Activated CD4-positive, alpha-beta T cell treated with anti-CD3 and anti-CD28 coated beads for 36 hours (primary cell): ENCODE results near the gene TTC34. TPM values are rescaled to one million over a fixed set of nuclear protein-coding genes. Genes with fewer than 3 reads are reported as not detected.

ENCODE experiments used
- ATAC-seq: fragments of 200-7000 bp; cut with Tn5 transposase; one replicate; pipeline ENCODE4 v1.10.0; 2021; ENCODE audit warnings: mild to moderate bottlenecking, moderate library complexity
- CTCF ChIA-PET: fragments of 350-600 bp; sonication (Branson Sonifier 250); formaldehyde crosslinking; loops from one replicate; lab custom pipeline; 2021; ENCODE audit warnings: antibody characterized with exemption; lab: Charles Lee
- POLR2A ChIA-PET: fragments of 350-600 bp; sonication (Branson Sonifier 250); formaldehyde crosslinking; loops from one replicate; lab custom pipeline; 2021; ENCODE audit warnings: antibody characterized with exemption, inconsistent platforms; lab: Charles Lee
- DNase-seq: peaks from one replicate; pipeline ENCODE4 v3.0.0-alpha.2; 2020
- H3K27ac Mint-ChIP-seq: one replicate; pipeline ENCODE4 v1.8.0; 2021; ENCODE audit warnings: mixed read lengths
- H3K27me3 Mint-ChIP-seq: one replicate; pipeline ENCODE4 v1.8.0; 2021; ENCODE audit warnings: mixed read lengths
- H3K36me3 Mint-ChIP-seq: one replicate; pipeline ENCODE4 v1.8.0; 2021; ENCODE audit warnings: low read depth, mixed read lengths
- H3K4me1 Mint-ChIP-seq: one replicate; pipeline ENCODE4 v1.8.0; 2021; ENCODE audit warnings: mixed read lengths
- H3K4me3 Mint-ChIP-seq: one replicate; pipeline ENCODE4 v1.8.0; 2021; ENCODE audit warnings: mild to moderate bottlenecking, moderate library complexity, mixed read lengths
- H3K9me3 Mint-ChIP-seq: one replicate; pipeline ENCODE4 v1.8.0; 2021; ENCODE audit warnings: low read depth, mixed read lengths
- intact Hi-C, 2 experiments: fragments of 100-400 bp; cut with DNase I in 1 of 2; cut with micrococcal nuclease in 1 of 2; formaldehyde crosslinking; loops; one replicate each; pipeline versions ENCODE4 v1.14.2 to v1.15.1; 2022 to 2024; cut with DNase I, micrococcal nuclease
- total RNA-seq, 2 experiments: library from RNA; stranded (reverse); gene quantifications; one replicate each; pipeline ENCODE4 v1.2.3, GENCODE V29; 2021

TTC34 gene
- total RNA-seq, 2 experiments from 2014 or later: 1.3 TPM

DNA sequence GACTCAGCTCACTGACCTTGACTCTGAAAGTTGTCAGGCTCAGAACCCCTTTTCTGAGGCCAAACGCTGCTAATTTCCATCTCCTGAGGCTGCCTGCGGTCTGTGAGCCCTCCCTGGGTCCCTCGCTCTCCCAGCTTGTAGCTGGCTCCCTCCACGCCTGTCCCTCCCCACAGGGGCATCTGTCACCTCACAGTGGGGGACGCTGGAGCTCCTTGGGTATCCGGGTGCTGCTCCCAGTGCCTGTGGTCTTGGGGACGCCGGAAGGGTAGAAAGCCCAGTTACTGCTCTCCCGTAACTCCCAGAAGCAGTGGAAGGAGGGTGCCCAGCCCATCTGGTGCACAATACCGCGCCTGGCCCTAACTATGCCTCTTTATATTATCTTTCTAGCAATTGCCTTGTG lies 155.7 kb downstream of the TTC34 start:
- ATAC-seq: no peak
- no peak for DNase-seq
- Mint-ChIP-seq H3K27ac (no peak overlapping the region), H3K9me3 (peaks cover 12% of the 10 kb centered on the region), H3K36me3 (peaks cover 3% of the 10 kb centered on the region), H3K4me3 (no peak overlapping the region), H3K4me1 (no peaks in the 10 kb centered on the region), H3K27me3 (no peaks in the 10 kb centered on the region)
- POLR2A ChIA-PET: no interaction called here
- CTCF ChIA-PET: interaction anchor here (0.6 kb wide), 2 partner anchors 76 to 226 kb away, joined by 3 read pairs; no protein-coding TSS in a partner anchor
- intact Hi-C loops: loop anchor here in 1 of 2 experiments (10.0 kb wide), 1 partner anchor 1129 kb away; the partner anchor contains the start of gene SMIM1

- POLR2A ChIA-PET: no interaction called here
- ATAC-seq (no peak), DNase-seq (no peak)
- Mint-ChIP-seq H3K27me3 (no peaks in the 10 kb centered on the region), H3K36me3 (peaks cover 3% of the 10 kb centered on the region), H3K27ac (no peak overlapping the region), H3K4me1 (no peaks in the 10 kb centered on the region), H3K9me3 (peaks cover 12% of the 10 kb centered on the region), H3K4me3 (no peak overlapping the region)
- intact Hi-C loops: loop anchor here in 1 of 2 experiments (10.0 kb wide), 1 partner anchor 1130 kb away; the partner anchor contains the start of gene SMIM1
- CTCF ChIA-PET: interaction anchor here (0.6 kb wide), 1 partner anchor 75 kb away, joined by 3 read pairs; no protein-coding TSS in a partner anchor
These were observed 156.3 kb downstream of the TTC34 start for GRCh38 chr1:2645143-2645542.

DNA sequence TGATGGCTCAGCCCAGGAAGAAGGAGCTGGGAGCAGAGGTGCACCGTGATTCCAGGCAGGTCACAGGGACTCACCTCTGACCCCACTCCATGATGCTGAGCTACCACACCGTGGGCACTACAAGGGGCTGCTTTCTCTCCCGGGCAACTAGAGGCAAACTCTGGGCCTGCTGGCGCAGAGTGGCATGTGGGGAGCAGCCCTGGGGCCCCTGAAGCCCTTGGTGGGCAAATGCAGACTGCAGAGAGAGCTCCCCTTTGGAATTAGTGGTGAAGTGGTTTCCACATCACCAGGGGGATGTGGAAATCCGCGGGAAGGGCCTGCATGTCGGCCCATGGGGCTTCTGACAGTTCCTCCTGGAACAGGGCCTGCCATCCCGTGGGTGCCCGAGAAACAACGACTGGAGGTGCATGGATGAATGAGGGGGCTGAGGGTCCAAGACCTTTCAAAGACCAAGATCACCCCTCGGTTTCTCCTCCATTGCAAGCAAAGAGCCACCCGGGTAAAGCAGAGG lies 156.8 kb downstream of the TTC34 start:
- H3K4me3 Mint-ChIP-seq: no peak overlapping the region
- DNase-seq: no peak
- H3K27me3 Mint-ChIP-seq: no peaks in the 10 kb centered on the region
- H3K4me1 Mint-ChIP-seq: no peaks in the 10 kb centered on the region
- no peak for ATAC-seq
- intact Hi-C loops: loop anchor here (5.0 to 10.0 kb wide), 2 partner anchors 232 to 1130 kb away; partner anchors contain the start of genes PEX10 (in 1 of the 2) and SMIM1 (in 1 of the 2)
- ChIA-PET POLR2A (no interaction called here), CTCF (no interaction called here)
- no peak overlapping the region for H3K27ac Mint-ChIP-seq
- peaks cover 3% of the 10 kb centered on the region for H3K36me3 Mint-ChIP-seq
- H3K9me3 Mint-ChIP-seq: peaks cover 12% of the 10 kb centered on the region

- Mint-ChIP-seq H3K27ac (no peak overlapping the region), H3K4me1 (no peaks in the 10 kb centered on the region), H3K4me3 (no peak overlapping the region), H3K27me3 (no peaks in the 10 kb centered on the region), H3K9me3 (peaks cover 12% of the 10 kb centered on the region), H3K36me3 (peaks cover 3% of the 10 kb centered on the region)
- intact Hi-C loops: loop anchor here (5.0 to 10.0 kb wide), 2 partner anchors 232 to 1131 kb away; partner anchors contain the start of genes PEX10 (in 1 of the 2) and SMIM1 (in 1 of the 2)
- DNase-seq (no peak), ATAC-seq (no peak)
- ChIA-PET POLR2A (no interaction called here), CTCF (no interaction called here)
These were observed 157.3 kb downstream of the TTC34 start for GRCh38 chr1:2644171-2644570.

- intact Hi-C loops: loop anchor here (1.0 to 10.0 kb wide), 14 partner anchors 57 to 1257 kb away; partner anchors contain the start of genes PRXL2B (in 2 of the 2), TNFRSF14 (in 2 of the 2), C1orf174 (in 1 of the 2) and MORN1 (in 1 of the 2)
- ChIA-PET POLR2A (no interaction called here), CTCF (no interaction called here)
- peaks cover 3% of the 10 kb centered on the region for H3K36me3 Mint-ChIP-seq
- H3K4me1 Mint-ChIP-seq: no peaks in the 10 kb centered on the region
- H3K4me3 Mint-ChIP-seq: peak overlapping the region; percentile 46
- DNase-seq: no peak
- no peak for ATAC-seq
- H3K9me3 Mint-ChIP-seq: peaks cover 12% of the 10 kb centered on the region
- no peaks in the 10 kb centered on the region for H3K27me3 Mint-ChIP-seq
- no peak overlapping the region for H3K27ac Mint-ChIP-seq
These were observed 157.9 kb downstream of the TTC34 start for GRCh38 chr1:2643414-2644077.

- CTCF ChIA-PET: no interaction called here
- peak; percentile 86 for ATAC-seq
- Mint-ChIP-seq H3K4me3 (peak overlapping the region; percentile 80), H3K4me1 (no peaks in the 10 kb centered on the region), H3K27ac (peak overlapping the region; percentile 83), H3K9me3 (peaks cover 8% of the 10 kb centered on the region), H3K36me3 (peaks cover 3% of the 10 kb centered on the region), H3K27me3 (no peaks in the 10 kb centered on the region)
- intact Hi-C loops: loop anchor here (1.0 to 10.0 kb wide), 15 partner anchors 56 to 1258 kb away; partner anchors contain the start of genes PANK4 (in 2 of the 2), PRXL2B (in 2 of the 2), TNFRSF14 (in 2 of the 2) and C1orf174 (in 1 of the 2)
- DNase-seq: peak; percentile 97
- POLR2A ChIA-PET: no interaction called here
These were observed 158.7 kb downstream of the TTC34 start for GRCh38 chr1:2642560-2643413.

GRCh38 chr1:2642131-2642559 lies 159.3 kb downstream of the TTC34 start:
- ATAC-seq (no peak), DNase-seq (no peak)
- Mint-ChIP-seq H3K27ac (peak overlapping the region; percentile 83), H3K36me3 (peaks cover 3% of the 10 kb centered on the region), H3K4me1 (no peaks in the 10 kb centered on the region), H3K4me3 (peak overlapping the region; percentile 80), H3K9me3 (peaks cover 6% of the 10 kb centered on the region), H3K27me3 (no peaks in the 10 kb centered on the region)
- POLR2A ChIA-PET: no interaction called here
- intact Hi-C loops: loop anchor here (1.0 to 10.0 kb wide), 9 partner anchors 55 to 1259 kb away; partner anchors contain the start of genes C1orf174 (in 1 of the 2), PANK4 (in 1 of the 2), PEX10 (in 1 of the 2) and PRXL2B (in 1 of the 2)
- CTCF ChIA-PET: no interaction called here

GRCh38 chr1:2641381-2642130 lies 159.9 kb downstream of the TTC34 start:
- POLR2A ChIA-PET: no interaction called here
- intact Hi-C loops: loop anchor here (1.0 to 10.0 kb wide), 9 partner anchors 55 to 1259 kb away; partner anchors contain the start of genes C1orf174 (in 1 of the 2), PANK4 (in 1 of the 2), PEX10 (in 1 of the 2) and PRXL2B (in 1 of the 2)
- Mint-ChIP-seq H3K4me3 (peak overlapping the region; percentile 80), H3K36me3 (peaks cover 2% of the 10 kb centered on the region), H3K27ac (no peak overlapping the region), H3K27me3 (no peaks in the 10 kb centered on the region), H3K4me1 (no peaks in the 10 kb centered on the region), H3K9me3 (peaks cover 5% of the 10 kb centered on the region)
- CTCF ChIA-PET: no interaction called here
- no peak for DNase-seq
- ATAC-seq: no peak

DNA sequence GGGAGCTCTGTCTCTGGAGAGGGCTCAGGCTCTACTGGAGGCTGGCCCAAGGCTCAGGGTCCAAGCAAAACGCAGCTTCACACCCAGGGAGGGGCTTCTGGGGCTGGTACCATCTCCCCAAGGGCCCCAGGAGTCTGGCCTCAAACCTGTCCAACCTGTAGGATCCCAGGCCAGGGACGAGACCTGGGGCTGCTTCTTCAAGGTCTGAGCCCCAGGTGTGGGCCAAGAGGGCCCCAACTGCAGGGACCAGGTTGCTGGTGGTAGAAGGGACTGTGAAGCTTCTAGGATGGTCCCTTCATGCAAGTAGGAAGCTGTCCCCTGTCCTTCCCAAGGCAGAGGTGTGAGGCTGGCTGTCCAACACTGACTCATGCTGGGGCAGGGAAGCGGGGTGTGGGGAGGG lies 160.9 kb downstream of the TTC34 start:
- Mint-ChIP-seq H3K36me3 (no peaks in the 10 kb centered on the region), H3K9me3 (peaks cover 4% of the 10 kb centered on the region), H3K4me3 (no peak overlapping the region), H3K27ac (no peak overlapping the region), H3K4me1 (no peaks in the 10 kb centered on the region), H3K27me3 (no peaks in the 10 kb centered on the region)
- no peak for DNase-seq
- ChIA-PET CTCF (no interaction called here), POLR2A (no interaction called here)
- ATAC-seq: no peak
- intact Hi-C loops: loop anchor here (5.0 to 10.0 kb wide), 2 partner anchors 228 to 1134 kb away; partner anchors contain the start of genes PEX10 (in 1 of the 2) and SMIM1 (in 1 of the 2)
